PC-3 (cell line): ENCODE data around the gene RNF150. TPM values are rescaled to one million over a fixed set of nuclear protein-coding genes. Genes with fewer than 3 reads are reported as not detected.
A peak's percentile ranks its signal among the peaks of the same experiment; 100 is the strongest.

Experiments used
- ATAC-seq: fragments of 200-7000 bp; cut with Tn5 transposase; 2 replicates; pipeline ENCODE4 v1.9.1; 2020; ENCODE audit warnings: mild to moderate bottlenecking, moderate library complexity
- BruUV-seq: library from RNA; stranded (reverse); fragments of 400-500 nt; replicated peaks from 2 replicates; lab custom pipeline; 2021; lab: Mats Ljungman, UMichigan
- CTCF ChIA-PET: fragments of 300-600 bp; sonication (Branson Sonifier 250); formaldehyde crosslinking; loops from one replicate; lab custom pipeline; 2022; ENCODE audit warnings: antibody characterized with exemption; lab: Charles Lee
- POLR2A ChIA-PET: fragments of 300-600 bp; sonication (Branson Sonifier 250); formaldehyde crosslinking; loops from one replicate; lab custom pipeline; 2022; ENCODE audit warnings: antibody characterized with exemption; ENCODE audit not compliant: unreplicated experiment; lab: Charles Lee
- DNase-seq: peaks from one replicate; pipeline ENCODE4 v3.0.0-alpha.2; 2015
- H2AFZ ChIP-seq: fragments of 300-600 bp; sonication (generic); 2 replicates; pipeline ENCODE4 v1.6.0; 2016; ENCODE audit warnings: antibody characterized with exemption, low read length
- H3F3A ChIP-seq: fragments of 300-600 bp; sonication (generic); one replicate; pipeline ENCODE4 v1.6.0; 2017; ENCODE audit warnings: antibody characterized with exemption, low read length, control low read depth, mild to moderate bottlenecking; ENCODE audit not compliant: unreplicated experiment
- H3K27ac ChIP-seq: fragments of 300-600 bp; sonication (generic); 2 replicates; pipeline ENCODE4 v1.5.1; 2016; ENCODE audit warnings: mild to moderate bottlenecking, low read length
- H3K27me3 ChIP-seq: fragments of 300-600 bp; sonication (generic); 2 replicates; pipeline ENCODE4 v1.6.1; 2016; ENCODE audit warnings: low read length, mixed read lengths
- H3K36me3 ChIP-seq: fragments of 300-600 bp; sonication (generic); 2 replicates; pipeline ENCODE4 v1.6.1; 2016; ENCODE audit warnings: low read depth, mixed run types, low read length, mixed read lengths
- H3K4me1 ChIP-seq: fragments of 300-600 bp; sonication (generic); 2 replicates; pipeline ENCODE4 v1.5.1; 2016; ENCODE audit warnings: low read length; ENCODE audit not compliant: insufficient read depth
- H3K4me2 ChIP-seq: fragments of 300-600 bp; sonication (generic); 2 replicates; pipeline ENCODE4 v1.6.0; 2016; ENCODE audit warnings: low read length
- H3K4me3 ChIP-seq: fragments of 300-600 bp; sonication (generic); 2 replicates; pipeline ENCODE4 v1.5.1; 2016; ENCODE audit warnings: mild to moderate bottlenecking, low read length, mixed read lengths
- H3K79me2 ChIP-seq: fragments of 300-600 bp; sonication (generic); 2 replicates; pipeline ENCODE4 v1.6.1; 2017; ENCODE audit warnings: low read length, mixed read lengths
- H3K9ac ChIP-seq: fragments of 300-600 bp; sonication (generic); 2 replicates; pipeline ENCODE4 v1.6.0; 2016; ENCODE audit warnings: mild to moderate bottlenecking, low read length
- H3K9me2 ChIP-seq: fragments of 300-600 bp; sonication (generic); replicated peaks from 2 replicates; pipeline ENCODE4 v1.6.1; 2016; ENCODE audit warnings: mixed run types, low read length, mixed read lengths
- H3K9me3 ChIP-seq: fragments of 300-600 bp; sonication (generic); 2 replicates; pipeline ENCODE4 v1.6.1; 2016; ENCODE audit warnings: low read length, mixed read lengths
- H4K20me1 ChIP-seq: fragments of 300-600 bp; sonication (generic); 2 replicates; pipeline ENCODE4 v1.6.1; 2016; ENCODE audit warnings: low read length, mixed read lengths
- EZH2 ChIP-seq: fragments of 300-600 bp; sonication (generic); IDR thresholded peaks from one replicate; pipeline ENCODE4 v1.6.1; 2017; ENCODE audit warnings: antibody characterized with exemption, mild to moderate bottlenecking, low read length; ENCODE audit not compliant: unreplicated experiment
- EZH2phosphoT487 ChIP-seq: fragments of 300-600 bp; sonication (generic); IDR thresholded peaks from 2 replicates; pipeline ENCODE4 v1.6.1; 2018; ENCODE audit warnings: mild to moderate bottlenecking, antibody characterized with exemption, low read length, borderline replicate concordance
- intact Hi-C: fragments of 100-400 bp; cut with micrococcal nuclease; formaldehyde crosslinking; loops from 2 replicates; pipeline ENCODE4 v1.9.0; 2023
- total RNA-seq: library from RNA; depleted of rRNA; stranded (reverse); fragments of >200 nt; gene quantifications from 2 replicates; pipeline ENCODE4 v1.2.3, GENCODE V29; 2014
- TF ChIP-seq, protein P1 (sequence below): fragments of 300-600 bp; sonication (generic); conservative IDR thresholded peaks from 2 replicates; pipeline ENCODE4 v1.5.1; 2017; ENCODE audit warnings: antibody characterized with exemption, low read depth, mild to moderate bottlenecking, low read length

Gene RNF150
- total RNA-seq, 1 experiment from 2014 or later = 0.55 TPM

DNA sequence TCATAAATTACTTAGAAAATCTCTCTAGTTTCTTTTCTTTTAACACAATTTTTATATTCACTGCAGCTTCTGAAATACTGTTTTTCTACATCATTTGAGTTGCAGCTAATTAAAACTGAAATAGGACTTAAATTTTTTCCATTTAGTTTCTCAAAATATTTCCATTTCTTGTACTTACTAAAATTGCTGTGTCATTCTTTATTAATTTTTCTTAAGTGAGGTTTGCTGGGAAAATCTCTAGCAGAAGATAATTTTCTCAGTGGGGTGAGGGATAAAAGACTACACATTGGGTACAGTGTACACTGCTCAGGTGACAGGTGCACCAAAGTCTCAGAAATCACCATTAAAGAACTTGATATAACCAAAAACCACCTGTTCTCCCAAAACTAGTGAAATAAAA, 57.7 kb downstream of the RNF150 start:
- H3K79me2 ChIP-seq = no peaks in the 10 kb centered on the region
- intact Hi-C loops = no loop called here
- no TSS peak for BruUV-seq

GRCh38 chr4:141074098-141074878, 59.0 kb downstream of the RNF150 start:
- no peak for ATAC-seq
- no TSS peak for BruUV-seq
- TF ChIP-seq EZH2 (no peak), EZH2phosphoT487 (no peak)
- TF ChIP-seq, protein P1, sequence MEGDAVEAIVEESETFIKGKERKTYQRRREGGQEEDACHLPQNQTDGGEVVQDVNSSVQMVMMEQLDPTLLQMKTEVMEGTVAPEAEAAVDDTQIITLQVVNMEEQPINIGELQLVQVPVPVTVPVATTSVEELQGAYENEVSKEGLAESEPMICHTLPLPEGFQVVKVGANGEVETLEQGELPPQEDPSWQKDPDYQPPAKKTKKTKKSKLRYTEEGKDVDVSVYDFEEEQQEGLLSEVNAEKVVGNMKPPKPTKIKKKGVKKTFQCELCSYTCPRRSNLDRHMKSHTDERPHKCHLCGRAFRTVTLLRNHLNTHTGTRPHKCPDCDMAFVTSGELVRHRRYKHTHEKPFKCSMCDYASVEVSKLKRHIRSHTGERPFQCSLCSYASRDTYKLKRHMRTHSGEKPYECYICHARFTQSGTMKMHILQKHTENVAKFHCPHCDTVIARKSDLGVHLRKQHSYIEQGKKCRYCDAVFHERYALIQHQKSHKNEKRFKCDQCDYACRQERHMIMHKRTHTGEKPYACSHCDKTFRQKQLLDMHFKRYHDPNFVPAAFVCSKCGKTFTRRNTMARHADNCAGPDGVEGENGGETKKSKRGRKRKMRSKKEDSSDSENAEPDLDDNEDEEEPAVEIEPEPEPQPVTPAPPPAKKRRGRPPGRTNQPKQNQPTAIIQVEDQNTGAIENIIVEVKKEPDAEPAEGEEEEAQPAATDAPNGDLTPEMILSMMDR = no peak

More for the DNA sequence above, 57.7 kb downstream of the RNF150 start:
- H3K4me1 ChIP-seq = no peaks in the 10 kb centered on the region
- H3F3A ChIP-seq = no peaks in the 10 kb centered on the region
- H3K27ac ChIP-seq = no peak overlapping the region
- no peak overlapping the region for H3K4me2 ChIP-seq
- CTCF ChIA-PET = no interaction called here
- H3K4me3 ChIP-seq = no peak overlapping the region
- no peak overlapping the region for H2AFZ ChIP-seq
- no peak for TF ChIP-seq EZH2phosphoT487
- TF ChIP-seq, protein P1 = no peak
- no peak for TF ChIP-seq EZH2
- no peaks in the 10 kb centered on the region for H3K9me2 ChIP-seq
- H3K9ac ChIP-seq = no peak overlapping the region
- POLR2A ChIA-PET = no interaction called here
- ATAC-seq = no peak
- no peaks in the 10 kb centered on the region for H4K20me1 ChIP-seq
- H3K9me3 ChIP-seq = no peaks in the 10 kb centered on the region
- peaks cover 2% of the 10 kb centered on the region; the same call in 1 of the 2 replicates for H3K27me3 ChIP-seq
- no peak for DNase-seq
- no peaks in the 10 kb centered on the region for H3K36me3 ChIP-seq

GRCh38 chr4:141066690-141067089, 66.6 kb downstream of the RNF150 start:
- Histone ChIP-seq H3K4me1 (peaks cover 7% of the 10 kb centered on the region), H3K79me2 (no peaks in the 10 kb centered on the region), H3F3A (no peaks in the 10 kb centered on the region), H3K27me3 (no peaks in the 10 kb centered on the region), H3K9me2 (no peaks in the 10 kb centered on the region), H3K36me3 (no peaks in the 10 kb centered on the region), H3K27ac (no peak overlapping the region), H3K9me3 (no peaks in the 10 kb centered on the region), H2AFZ (no peak overlapping the region), H4K20me1 (no peaks in the 10 kb centered on the region), H3K9ac (no peak overlapping the region), H3K4me3 (no peak overlapping the region), H3K4me2 (no peak overlapping the region)
- intact Hi-C loops = no loop called here
- ATAC-seq = peak; percentile 100
- ChIA-PET CTCF (no interaction called here), POLR2A (no interaction called here)
- no peak for TF ChIP-seq EZH2
- TF ChIP-seq EZH2phosphoT487 = no peak
- TF ChIP-seq, protein P1 = no peak
- DNase-seq = peak; percentile 58
- no TSS peak for BruUV-seq

More at GRCh38 chr4:141074098-141074878, 59.0 kb downstream of the RNF150 start:
- Histone ChIP-seq H3K36me3 (no peaks in the 10 kb centered on the region), H4K20me1 (no peaks in the 10 kb centered on the region), H3K79me2 (no peaks in the 10 kb centered on the region), H3K4me1 (no peaks in the 10 kb centered on the region), H3K27ac (no peak overlapping the region), H3K4me2 (no peak overlapping the region), H3K9me3 (no peaks in the 10 kb centered on the region), H3K9ac (no peak overlapping the region), H3K27me3 (no peaks in the 10 kb centered on the region), H3K4me3 (no peak overlapping the region), H3K9me2 (no peaks in the 10 kb centered on the region), H2AFZ (no peak overlapping the region), H3F3A (no peaks in the 10 kb centered on the region)
- POLR2A ChIA-PET = no interaction called here
- DNase-seq = no peak
- intact Hi-C loops = no loop called here
- CTCF ChIA-PET = no interaction called here
